C4-2B (cell line): Measurements from ENCODE around the gene RSRC1.

Experiments used
- ZFX ChIP-seq: fragments of 450-650 bp; IDR thresholded peaks from 2 replicates; pipeline ENCODE4 v1.6.1; 2017
- TF ChIP-seq, protein P1 (sequence below): fragments of 450-650 bp; conservative IDR thresholded peaks from 2 replicates; pipeline ENCODE4 v1.5.1; 2017; ENCODE audit warnings: mild to moderate bottlenecking

DNA sequence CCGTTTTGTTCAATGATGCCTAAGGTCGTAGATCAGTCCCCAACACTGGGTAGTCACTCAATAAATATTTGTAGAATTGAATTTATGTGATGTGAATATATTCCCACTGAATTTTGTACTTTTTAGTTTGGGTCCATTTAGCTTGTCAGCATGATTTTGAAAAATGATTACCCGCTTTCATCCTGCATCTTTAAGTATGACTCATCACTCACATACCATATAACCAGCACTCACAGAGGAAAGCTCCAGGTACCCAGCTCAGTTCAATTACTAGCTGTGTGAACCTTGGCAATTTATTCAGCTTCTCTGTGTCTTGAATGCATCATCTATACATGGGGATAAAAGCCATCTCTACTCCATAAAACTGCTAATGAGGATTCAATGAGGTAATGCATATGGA, 458.9 kb downstream of the RSRC1 start:
- TF ChIP-seq, protein P1, sequence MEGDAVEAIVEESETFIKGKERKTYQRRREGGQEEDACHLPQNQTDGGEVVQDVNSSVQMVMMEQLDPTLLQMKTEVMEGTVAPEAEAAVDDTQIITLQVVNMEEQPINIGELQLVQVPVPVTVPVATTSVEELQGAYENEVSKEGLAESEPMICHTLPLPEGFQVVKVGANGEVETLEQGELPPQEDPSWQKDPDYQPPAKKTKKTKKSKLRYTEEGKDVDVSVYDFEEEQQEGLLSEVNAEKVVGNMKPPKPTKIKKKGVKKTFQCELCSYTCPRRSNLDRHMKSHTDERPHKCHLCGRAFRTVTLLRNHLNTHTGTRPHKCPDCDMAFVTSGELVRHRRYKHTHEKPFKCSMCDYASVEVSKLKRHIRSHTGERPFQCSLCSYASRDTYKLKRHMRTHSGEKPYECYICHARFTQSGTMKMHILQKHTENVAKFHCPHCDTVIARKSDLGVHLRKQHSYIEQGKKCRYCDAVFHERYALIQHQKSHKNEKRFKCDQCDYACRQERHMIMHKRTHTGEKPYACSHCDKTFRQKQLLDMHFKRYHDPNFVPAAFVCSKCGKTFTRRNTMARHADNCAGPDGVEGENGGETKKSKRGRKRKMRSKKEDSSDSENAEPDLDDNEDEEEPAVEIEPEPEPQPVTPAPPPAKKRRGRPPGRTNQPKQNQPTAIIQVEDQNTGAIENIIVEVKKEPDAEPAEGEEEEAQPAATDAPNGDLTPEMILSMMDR = no peak
- TF ChIP-seq ZFX = no peak
